Dermis microvascular lymphatic vessel endothelial cell (primary cell): ENCODE data around the gene SYT8. TPM values are rescaled to one million over a fixed set of nuclear protein-coding genes. Genes with fewer than 3 reads are reported as not detected.
"Not testable (repeated sequence)": the region's sequence is repeated elsewhere in the genome, so short reads cannot be mapped to it uniquely, and the experiment has no call there.

Experiments
- DNase-seq, 2 donors: peaks; one replicate each; pipeline versions ENCODE4 v3.0.0 to v3.0.0-alpha.2; 2010; ENCODE audit warnings: low read depth in 2 of 2
- total RNA-seq: library from RNA; depleted of rRNA; stranded (reverse); fragments of >200 nt; gene quantifications from 2 replicates; pipeline ENCODE4 v1.2.1, GENCODE V29; 2014

The SYT8 gene
- under 0.01 and 0.13 TPM in 2 replicates for total RNA-seq

DNA sequence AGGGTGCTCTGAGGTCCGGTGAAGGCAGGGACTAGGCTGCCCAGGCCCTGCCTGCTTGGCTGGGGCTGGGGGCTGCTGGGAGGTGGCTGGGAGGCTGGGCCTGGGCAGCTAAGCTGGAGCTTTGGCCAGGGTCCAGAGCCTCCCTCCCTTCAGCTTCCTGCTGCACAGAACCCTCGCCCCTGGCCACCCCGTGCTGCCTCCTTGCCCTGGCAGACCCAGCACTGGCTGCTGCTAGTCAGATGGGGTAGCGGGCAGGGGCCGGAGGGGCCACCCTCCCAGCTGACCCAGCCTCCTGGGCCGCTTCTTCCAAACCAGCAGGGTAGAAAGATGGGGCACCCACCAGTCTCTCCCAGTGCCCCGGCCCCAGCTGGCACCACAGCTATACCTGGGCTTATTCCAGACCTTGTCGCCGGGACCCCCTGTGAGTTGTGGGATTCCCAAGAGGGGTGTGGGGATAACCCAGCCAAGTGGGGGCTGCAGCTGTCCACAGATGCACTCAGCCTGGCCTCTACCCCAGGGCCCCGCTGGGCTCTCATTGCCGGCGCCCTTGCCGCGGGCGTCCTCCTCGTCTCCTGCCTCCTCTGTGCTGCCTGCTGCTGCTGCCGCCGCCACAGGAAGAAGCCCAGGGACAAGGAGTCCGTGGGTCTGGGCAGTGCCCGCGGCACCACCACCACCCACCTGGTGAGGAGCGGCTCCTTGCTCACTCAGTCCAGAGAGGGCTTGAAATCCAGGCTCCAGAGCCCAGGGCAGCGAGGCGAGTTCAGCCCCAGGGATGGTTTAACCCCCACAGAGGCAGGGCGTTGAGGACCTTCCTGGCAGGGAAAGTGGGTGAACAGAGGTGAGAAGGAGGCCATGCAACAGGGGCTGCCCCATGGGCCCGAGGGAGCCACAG is at the start of gene SYT8:
Gene SYT8, plus strand, starts transcription at position 212 of the 892 bp plus-strand sequence. Its CDS starts 116 bp downstream, at position 328.
- no peak for DNase-seq

GRCh38 chr11:1785749-1786413 is 48.9 kb upstream of the SYT8 start:
- no peak for DNase-seq

DNA sequence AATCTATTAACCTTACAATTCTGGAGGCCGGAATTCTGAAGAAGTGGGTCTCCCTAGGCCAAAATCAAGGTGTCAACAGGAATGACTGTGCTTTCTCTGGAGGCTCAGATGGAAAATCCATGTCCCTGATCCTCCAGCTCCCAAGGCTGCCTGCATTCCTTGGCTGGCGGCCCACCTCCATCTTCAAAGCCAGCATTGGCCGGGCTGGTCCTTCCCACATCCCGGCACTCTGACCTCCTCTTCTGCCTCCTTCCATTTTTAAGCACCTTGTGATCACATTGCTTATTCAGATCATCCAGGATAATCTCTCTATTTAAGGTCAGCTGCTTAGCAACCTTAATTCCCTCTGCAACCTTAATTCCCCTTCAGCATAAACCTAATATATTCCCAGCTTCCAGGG is 48.3 kb upstream of the SYT8 start:
- DNase-seq: no peak

DNA sequence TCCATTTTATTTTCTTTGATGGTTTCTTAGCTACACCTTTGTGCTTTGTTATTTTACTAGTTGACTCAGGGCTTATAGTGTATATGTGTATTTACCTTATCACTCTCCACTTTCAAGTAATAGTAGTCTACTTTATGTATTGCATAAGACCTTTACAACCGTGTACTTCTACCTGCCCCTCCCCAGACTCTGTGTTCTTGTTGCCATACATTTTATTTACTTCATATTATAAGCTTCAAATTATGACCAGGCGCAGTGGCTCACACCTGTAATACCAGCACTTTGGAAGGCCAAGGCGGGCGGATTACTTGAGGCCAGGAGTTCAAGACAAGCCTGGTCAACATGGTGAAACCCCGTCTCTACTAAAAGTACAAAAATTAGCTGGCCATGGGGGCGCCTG is 42.9 kb upstream of the SYT8 start:
- no peak for DNase-seq

DNA sequence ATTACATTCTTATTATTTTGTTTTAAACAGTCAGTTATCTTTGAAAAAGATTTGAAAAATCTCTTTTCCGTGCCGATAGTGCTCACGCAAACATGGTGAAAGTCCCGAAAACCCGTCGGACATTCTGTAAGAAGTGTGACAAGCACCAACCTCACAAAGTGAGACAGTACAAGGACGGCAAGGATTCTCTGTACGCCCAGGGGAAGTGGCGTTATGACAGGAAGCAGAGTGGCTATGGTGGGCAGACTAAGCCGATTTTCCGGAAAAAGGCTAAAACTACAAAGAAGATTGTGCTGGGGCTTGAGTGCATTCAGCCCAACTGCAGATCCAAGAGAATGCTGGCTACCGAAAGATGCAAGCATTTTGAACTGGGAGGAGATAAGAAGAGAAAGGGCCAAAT is 42.3 kb upstream of the SYT8 start:
- no peak for DNase-seq

- DNase-seq: no peak
Measured at GRCh38 chr11:1793081-1793480, 41.7 kb upstream of the SYT8 start.

DNA sequence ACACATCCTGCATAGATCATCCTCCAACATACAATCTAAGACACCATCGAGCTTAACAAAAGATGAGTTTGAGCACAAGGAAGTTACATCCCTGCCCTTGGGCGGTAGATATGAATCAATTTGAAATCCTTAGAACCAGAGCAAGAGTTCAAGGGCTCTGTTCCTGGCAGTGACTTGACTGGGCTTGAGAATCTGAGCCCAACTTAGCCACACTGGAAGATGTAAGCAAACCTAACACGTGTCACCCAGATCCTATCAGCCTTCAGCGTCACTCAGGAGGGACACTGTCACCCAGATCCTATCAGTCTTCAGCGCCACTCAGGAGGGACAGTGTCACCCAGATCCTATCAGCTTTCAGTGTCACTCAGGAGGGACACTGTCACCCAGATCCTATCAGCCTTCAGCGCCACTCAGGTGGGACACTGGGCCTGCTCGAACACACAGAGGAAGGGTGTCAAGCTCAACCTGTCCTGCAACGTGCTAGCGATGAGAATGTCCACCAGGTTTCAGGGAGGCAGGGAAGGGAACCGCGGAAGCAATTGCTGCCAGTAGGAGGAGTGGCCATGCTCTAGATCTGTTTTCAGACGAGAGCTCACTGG is 38.3 kb upstream of the SYT8 start:
- DNase-seq: no peak

DNA sequence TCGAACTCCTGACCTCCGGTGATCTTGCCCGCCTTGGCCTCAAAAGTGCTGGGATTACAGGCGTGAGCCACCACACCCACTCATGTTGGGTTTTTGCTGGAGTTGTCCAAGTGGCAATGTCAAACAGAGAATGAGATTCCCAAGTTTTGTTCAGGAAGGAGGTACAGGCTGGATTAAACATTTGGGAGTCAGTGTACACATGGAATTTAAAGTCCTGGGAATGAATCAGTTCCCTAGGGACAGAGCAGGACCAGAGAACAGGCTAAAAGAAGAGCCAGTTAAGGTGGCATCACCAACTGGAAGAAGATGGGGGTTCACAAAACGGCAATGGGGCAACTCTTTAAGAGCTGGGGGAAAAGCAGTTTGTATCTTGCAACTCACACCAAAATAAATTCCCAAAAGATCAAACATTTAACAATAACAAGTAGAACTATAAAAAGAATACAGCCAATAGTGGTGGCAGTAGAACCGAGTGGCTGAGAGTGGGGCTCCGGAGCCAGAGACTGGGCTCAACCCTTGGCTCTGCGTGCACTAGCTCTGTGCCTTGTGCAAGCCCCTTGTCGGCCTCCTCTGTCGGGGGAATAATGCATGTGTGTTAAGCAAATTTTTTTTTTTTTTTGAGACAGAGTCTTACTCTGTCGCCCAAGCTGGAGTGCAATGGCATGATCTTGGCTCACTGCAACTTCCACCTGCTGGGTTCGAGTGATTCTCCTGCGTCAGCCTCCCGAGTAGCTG is 37.2 kb upstream of the SYT8 start:
- DNase-seq: no peak

DNA sequence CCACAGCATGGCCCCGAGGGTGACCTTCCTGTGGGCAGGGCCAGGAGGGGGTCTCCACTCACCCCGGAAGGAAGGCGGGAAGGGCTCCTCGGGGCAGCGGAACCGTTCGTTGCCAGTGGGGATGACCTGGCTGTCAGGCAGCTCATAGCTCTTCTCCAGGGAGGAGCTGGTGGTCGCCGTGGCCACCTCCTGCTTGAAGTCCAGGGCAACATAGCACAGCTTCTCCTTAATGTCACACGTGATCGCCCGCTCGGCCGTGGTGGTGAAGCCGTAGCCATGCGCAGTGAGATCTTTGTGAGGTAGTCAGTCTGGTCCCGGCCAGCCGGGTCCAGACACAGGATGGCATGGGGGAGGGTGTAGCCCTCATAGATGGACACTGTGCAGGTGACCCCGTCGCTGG is 31.5 kb upstream of the SYT8 start:
- DNase-seq: no peak

- DNase-seq: not testable (repeated sequence)
Measured at GRCh38 chr11:1803835-1804519, 30.8 kb upstream of the SYT8 start.

DNA sequence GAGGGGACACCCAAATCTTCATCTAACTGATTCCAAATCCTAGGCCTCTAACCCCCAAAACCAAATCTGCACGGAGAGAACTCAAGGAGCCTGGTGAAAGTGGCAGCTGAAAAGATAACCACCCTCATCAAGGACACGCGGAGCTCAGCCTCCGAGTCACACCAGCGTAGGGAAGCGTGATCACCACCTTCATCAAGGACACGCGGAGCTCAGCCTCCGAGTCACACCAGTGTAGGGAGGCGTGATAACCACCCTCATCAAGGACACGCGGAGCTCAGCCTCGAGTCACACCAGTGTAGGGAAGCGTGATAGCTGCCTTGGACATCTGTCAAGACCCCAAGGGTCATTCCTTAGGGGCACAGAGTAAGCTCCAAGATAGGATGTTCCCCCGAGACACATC is 29.3 kb upstream of the SYT8 start:
- no peak for DNase-seq

- DNase-seq: no peak
Measured at GRCh38 chr11:1807264-1807995, 27.4 kb upstream of the SYT8 start.

- DNase-seq: no peak
Measured at GRCh38 chr11:1810761-1811160, 24.0 kb upstream of the SYT8 start.

DNA sequence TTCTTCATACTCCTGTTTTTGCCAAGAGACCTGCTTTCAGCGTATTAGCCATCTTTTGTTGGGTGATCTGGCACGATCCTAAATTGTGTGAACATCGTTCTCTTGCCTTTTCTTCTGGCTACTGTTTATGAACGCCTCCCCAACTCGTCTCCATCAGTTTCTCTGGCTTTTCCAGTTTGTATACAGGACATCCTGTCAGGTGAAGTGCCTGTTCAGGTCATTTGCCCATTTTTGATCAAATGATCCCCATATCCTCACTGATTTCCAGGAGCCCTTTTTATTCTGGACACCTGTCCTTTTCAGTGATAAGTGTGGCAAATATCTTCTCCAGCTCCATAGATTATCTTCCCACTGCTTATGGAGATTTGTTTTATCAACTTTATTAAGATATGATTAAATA is 22.5 kb upstream of the SYT8 start:
- DNase-seq: no peak

GRCh38 chr11:1812801-1813200 is 22.0 kb upstream of the SYT8 start:
- DNase-seq: no peak

DNA sequence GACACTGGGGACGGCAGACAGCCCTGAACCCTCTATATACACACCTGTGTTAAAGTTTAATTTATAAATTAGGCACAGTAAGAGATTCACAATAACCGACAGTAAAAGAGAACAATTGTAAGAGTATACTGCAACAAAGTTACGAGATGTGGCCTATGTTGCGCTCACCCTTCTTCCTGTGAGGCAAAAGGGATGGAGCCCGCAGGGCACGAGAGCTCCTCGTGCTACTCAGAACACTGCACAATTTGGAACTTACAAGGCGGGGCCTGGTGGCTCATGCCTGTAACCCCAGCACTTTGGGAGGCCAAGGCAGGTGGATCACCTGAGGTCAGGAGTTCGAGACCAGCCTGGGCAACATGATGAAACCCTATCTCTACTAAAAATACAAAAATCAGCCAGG is 21.4 kb upstream of the SYT8 start:
- DNase-seq: not testable (repeated sequence)

DNA sequence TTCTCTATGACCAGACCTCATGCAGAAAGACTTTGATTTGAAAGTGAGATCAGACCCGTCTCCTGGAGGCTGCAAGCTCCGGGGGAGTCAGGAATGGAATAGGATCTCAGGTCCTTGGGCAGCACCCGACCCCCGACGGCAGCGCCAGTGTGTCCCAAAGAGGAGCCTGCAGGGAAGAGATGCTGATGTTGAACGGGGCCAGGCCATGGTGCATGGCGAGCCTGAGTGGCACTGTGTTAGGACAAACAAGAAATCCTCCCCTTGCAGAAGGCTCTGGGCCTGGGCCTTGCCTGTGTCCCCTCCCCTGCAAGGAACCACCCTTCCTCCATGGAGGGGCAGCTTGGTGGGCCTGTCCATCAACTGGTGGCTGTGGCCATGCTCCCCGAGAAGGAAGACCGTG is 20.1 kb upstream of the SYT8 start:
- no peak for DNase-seq

DNA sequence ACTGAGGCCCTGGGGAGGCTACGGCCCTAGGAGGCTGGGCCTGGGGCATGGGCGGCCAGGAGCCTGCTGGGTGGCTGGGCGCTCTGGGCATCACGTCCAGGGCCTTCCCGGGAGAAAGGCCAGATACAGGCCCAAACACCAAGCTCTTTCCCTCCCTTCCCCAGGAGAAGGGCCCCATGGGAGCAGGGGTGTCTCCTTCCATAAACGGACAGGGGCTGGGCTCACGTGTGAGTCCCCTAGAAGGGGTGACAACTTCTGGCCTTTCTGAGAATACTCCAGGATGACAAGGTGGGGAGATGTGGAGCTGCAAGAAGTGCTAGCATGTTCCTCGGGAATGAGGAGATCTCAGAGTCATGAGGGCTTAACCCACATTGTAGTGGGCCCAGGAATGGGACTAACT is 19.5 kb upstream of the SYT8 start:
- no peak for DNase-seq

DNA sequence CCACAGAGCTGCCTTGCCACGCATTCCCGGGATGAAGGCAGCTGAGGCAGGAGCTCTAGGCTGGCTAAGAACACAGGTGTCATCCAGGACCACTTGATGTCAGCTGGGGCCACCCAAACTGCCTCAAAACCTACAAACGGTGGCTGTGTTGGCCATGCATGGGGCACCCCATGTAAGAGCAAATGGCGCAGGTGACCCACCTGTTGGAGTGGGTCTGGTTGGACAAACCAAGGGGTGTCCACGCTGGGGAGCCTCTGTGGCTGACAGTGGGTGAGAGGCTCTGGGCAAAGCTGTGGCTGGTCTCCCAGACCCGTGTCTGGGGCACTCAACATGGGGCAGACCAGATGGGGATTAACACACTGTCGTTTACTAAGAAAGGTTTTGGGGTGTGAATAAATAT is 19.0 kb upstream of the SYT8 start:
- no peak for DNase-seq

DNA sequence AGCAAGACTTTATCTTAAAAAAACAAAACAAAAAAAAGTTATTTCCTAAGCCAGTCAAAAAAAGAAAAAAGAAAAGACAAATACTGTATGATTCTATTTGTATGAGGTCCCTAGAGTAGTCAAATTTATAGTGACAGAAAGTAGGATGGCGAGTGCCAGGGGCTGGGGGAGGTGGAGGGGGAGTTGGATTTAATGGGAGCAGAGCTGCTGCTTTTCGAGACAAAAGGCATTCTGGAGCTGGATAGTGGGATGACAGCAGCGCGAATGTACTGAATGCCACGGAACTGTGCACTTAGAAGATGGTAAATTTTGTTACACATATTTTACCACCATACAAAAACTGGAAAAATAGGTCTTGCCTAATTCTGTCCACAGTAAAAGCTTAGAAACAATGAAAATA is 17.8 kb upstream of the SYT8 start:
- DNase-seq: no peak

GRCh38 chr11:1817511-1817910 is 17.3 kb upstream of the SYT8 start:
- DNase-seq: no peak
